HG02938 (cell line): ENCODE results near the gene FATE1.
"Not testable (repeated sequence)": the region's sequence is repeated elsewhere in the genome, so short reads cannot be mapped to it uniquely, and the experiment has no call there.

Experiments used
- ATAC-seq: cut with Tn5 transposase; IDR thresholded peaks from one replicate; pipeline ENCODE4 v1.9.1; 2021; ENCODE audit warnings: mild to moderate bottlenecking, moderate library complexity; ENCODE audit not compliant: unreplicated experiment

FATE1 gene

GRCh38 chrX:151715752-151716151, at the start of gene FATE1:
TSS of gene FATE1 (plus strand) at chrX:151716035. CDS start at chrX:151716120, 85 bp downstream.
- ATAC-seq, result no peak

DNA sequence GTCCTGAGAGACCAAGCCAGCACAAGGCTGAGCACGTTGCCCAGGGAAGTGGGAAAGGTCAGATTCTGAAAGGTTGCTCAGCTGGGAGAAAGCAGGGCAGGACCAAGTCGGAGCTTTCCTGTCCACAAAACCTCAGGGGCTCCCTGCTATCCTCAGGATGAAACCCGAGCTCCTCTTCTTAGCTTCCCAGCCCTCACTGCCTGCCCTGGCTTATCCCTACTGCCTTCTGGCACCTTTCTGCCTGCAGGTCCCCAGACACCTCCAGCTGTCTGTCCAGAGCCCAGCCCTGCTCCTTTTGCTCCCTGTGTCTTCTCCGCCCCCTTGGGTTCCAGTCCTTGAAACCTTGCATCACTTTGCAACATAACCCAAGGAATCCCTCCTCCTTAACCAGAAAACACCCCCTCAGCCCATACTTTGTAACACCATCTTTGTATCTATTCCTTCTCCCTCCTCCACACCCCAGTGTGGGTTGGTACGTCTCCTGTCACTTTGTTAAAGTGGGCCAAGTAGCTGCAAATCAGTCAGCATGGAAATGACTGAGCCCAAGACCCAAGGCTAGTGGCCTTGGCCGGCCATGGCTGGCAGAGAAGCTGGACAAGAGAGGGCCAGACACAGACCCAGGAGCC, 40.6 kb upstream of the FATE1 start:
- no peak for ATAC-seq

DNA sequence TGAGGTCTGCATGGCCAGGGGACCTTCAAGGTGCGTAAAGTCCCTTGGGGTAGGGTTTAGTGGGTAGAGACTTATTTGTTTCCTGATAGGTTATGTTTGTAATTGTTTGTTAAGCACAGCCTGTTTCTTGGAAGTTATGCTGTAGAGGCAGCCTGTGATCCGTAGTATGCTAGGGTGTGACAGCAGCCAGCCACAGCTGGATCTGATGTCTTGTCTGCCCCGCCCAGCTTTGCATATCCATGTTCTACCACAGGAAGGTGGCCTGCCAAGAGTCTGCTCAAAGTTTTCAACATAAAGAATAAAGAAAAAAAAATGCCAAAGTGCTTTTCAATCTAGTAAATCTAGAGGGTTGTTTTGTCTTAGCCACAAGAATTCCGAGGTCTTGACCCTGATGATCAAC, 39.6 kb upstream of the FATE1 start:
- no peak for ATAC-seq

GRCh38 chrX:151679798-151680402, 35.9 kb upstream of the FATE1 start:
- ATAC-seq, result no peak

DNA sequence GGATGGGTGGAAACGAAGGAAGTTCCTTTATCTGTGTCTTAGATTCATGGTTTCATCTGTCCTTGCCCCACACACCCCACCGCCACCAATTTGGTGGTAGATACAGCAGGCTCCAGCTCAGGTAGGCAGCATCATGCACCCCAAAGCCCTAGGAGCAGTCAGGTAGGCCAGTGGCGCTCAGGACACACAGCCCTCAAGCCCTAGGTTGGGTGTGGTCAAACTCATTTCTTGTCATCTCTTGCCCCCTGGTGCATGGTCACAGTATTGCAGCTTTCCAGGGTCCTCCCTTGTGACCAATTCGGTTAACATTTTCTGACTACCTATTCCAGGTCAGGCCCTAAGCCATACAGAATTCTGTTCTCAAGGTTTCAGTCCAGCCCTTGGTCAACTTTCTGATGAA, 35.0 kb upstream of the FATE1 start:
- ATAC-seq, result peak; percentile 70

- ATAC-seq, result no peak
These were observed 28.2 kb upstream of the FATE1 start for GRCh38 chrX:151687635-151688034.

GRCh38 chrX:151688695-151689094, 27.1 kb upstream of the FATE1 start:
- no peak for ATAC-seq

DNA sequence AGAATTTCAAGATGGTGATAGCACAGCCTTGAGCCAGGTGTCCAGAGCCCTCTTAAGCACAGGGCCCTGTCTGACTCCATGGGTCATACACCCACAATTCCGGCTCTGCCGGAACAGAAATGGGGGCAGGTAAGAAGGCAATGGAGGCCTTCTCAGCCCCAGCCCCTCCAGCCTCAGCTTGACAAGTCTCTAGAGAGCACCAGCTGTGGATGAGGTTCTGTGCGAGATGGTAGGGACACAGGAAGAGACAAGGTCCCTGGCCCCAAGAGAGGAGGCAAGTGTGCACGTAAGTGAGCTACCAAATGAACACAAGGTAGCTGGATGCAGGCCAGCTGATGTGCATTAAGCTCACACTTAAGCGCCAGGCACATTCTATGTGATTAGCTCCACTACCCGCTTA, 23.0 kb upstream of the FATE1 start:
- ATAC-seq, result no peak

DNA sequence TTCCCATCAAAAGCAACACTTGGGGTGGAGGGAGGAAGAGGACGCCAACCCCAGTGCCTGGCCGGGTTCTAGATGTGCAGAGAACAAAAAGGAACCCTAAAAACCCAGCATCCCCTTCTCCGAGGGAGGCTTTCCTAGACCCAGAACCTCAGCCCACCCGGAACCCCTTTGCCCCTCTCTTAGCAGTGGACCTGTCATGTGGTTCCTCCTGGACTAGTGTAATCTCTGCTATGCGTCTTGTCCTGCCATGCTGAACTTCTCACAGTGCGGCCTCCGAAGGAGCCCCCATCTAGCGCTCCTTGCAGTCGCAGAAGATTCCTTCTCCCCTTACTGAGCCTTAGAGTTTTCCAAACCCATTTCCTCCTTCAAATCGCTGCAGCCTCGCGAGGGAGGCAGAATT, 21.7 kb upstream of the FATE1 start:
- no peak for ATAC-seq

- no peak for ATAC-seq
These were observed 20.9 kb upstream of the FATE1 start, which contains the start of gene PRRG3 for GRCh38 chrX:151694661-151695582. TSS of gene PRRG3 (plus strand) at chrX:151695458. CDS start at chrX:151698815, 3,357 bp downstream.

GRCh38 chrX:151695583-151696340, 20.1 kb upstream of the FATE1 start:
- ATAC-seq, result no peak

DNA sequence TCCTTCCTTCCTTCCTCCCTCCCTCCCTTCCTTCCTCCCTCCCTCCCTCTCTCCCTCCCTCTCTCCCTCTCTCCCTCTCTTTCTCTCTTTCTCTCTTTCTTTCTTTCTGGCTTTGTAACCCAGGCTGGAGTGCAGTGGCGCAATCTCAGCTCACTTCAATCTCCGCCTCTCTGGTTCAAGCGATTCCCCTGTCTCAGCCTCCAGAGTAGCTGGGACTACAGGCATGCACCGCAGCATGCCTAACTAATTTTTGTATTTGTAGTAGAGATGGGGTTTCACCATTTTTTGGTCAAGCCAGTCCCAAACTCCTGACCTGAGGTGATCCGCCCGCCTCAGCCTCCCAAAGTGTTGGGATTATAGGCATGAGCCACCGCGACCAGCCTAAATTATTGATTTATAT, 18.8 kb upstream of the FATE1 start:
- not testable (repeated sequence) for ATAC-seq

- ATAC-seq, result no peak
These were observed 18.3 kb upstream of the FATE1 start for GRCh38 chrX:151697522-151697921.

- no peak for ATAC-seq
These were observed 17.4 kb upstream of the FATE1 start for GRCh38 chrX:151698485-151698884.

DNA sequence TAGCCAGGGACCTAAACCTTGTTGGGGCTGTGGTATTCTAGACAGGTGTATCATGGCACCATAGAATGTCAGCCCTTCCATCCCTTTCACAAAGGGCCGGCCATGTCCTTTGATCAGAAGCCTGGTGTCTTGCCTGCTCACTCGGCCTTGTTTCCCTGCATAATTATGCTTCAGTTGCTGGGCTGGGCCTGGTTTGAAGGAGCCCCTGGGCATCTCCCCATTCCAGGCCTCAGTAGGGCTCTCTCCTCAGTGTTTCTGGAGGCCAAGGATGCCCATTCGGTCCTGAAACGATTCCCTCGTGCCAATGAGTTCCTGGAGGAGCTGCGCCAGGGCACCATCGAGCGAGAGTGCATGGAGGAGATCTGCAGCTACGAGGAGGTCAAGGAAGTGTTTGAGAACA, 16.1 kb upstream of the FATE1 start:
- no peak for ATAC-seq

- no peak for ATAC-seq
These were observed 15.3 kb upstream of the FATE1 start for GRCh38 chrX:151700581-151700980.

- no peak for ATAC-seq
These were observed 14.8 kb upstream of the FATE1 start for GRCh38 chrX:151701071-151701470.

GRCh38 chrX:151701531-151701930, 14.3 kb upstream of the FATE1 start:
- no peak for ATAC-seq

DNA sequence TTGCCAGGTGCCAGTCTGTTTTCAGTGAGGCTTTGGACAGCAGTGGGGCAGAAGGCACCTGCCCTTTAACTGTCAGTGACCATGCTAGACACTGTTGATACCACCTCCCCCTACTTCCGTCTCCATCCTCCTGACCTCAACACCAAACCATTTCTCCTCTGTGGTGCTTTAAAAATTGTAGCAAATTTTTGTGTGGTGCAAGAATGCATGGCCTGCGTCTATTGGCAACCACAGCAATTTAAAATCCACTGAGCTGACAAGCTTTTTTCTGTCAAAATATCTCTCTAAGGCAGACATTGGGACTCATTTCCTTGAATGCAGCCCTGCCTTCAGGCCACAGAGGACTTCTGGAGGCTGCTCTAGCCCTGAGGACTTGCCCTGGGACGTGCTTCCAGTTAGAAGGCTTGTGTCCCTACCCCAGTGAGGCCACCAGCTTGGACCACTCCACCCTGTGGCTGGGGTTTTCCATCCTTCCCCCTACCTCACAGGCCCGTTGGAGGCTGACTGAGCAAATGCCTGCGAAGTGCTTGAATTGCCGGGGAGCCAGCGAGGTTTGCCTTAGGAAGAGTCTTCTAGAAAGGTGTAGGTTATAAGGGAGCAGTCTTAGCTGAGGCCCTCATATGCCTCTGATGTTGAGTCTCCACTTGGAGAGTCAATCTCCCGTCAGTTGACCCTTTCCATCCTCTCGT, 13.7 kb upstream of the FATE1 start:
- ATAC-seq, result no peak

- no peak for ATAC-seq
These were observed 13.0 kb upstream of the FATE1 start for GRCh38 chrX:151702741-151703340.
